Stimulated activated CD4-positive, alpha-beta T cell treated with anti-CD3 and anti-CD28 coated beads, Interleukin-12 subunit alpha, Interleukin-12 subunit beta, amount 100 ng/mL, for 4 hours (primary cell): ENCODE data around the gene FOXS1.
"Not testable (repeated sequence)": the region's sequence is repeated elsewhere in the genome, so short reads cannot be mapped to it uniquely, and the experiment has no call there.

ENCODE experiments used
- DNase-seq: peaks from one replicate; pipeline ENCODE4 v3.0.0-alpha.2; 2020

FOXS1 gene

GRCh38 chr20:31820228-31820627 is 25.2 kb downstream of the FOXS1 start:
- no peak for DNase-seq

GRCh38 chr20:31819083-31819784 is 26.2 kb downstream of the FOXS1 start, which contains the start of gene MYLK2:
Gene MYLK2, plus strand, starts transcription at chr20:31819356. Its CDS starts 225 bp downstream, at chr20:31819581.
- DNase-seq = no peak

- DNase-seq = no peak
These were observed 27.0 kb downstream of the FOXS1 start for GRCh38 chr20:31818376-31818908.

GRCh38 chr20:31817461-31817860 is 27.9 kb downstream of the FOXS1 start:
- DNase-seq = no peak

- DNase-seq = no peak
These were observed 29.2 kb downstream of the FOXS1 start for GRCh38 chr20:31816221-31816620.

GRCh38 chr20:31815408-31816188 is 29.8 kb downstream of the FOXS1 start:
- no peak for DNase-seq

- not testable (repeated sequence) for DNase-seq
These were observed 31.3 kb downstream of the FOXS1 start for GRCh38 chr20:31814142-31814541.

- no peak for DNase-seq
These were observed 31.8 kb downstream of the FOXS1 start for GRCh38 chr20:31813611-31814010.

- no peak for DNase-seq
These were observed 33.3 kb downstream of the FOXS1 start for GRCh38 chr20:31811796-31812728.

GRCh38 chr20:31811198-31811597 is 34.2 kb downstream of the FOXS1 start:
- DNase-seq = no peak

GRCh38 chr20:31809661-31810060 is 35.7 kb downstream of the FOXS1 start:
- no peak for DNase-seq

- DNase-seq = no peak
These were observed 36.9 kb downstream of the FOXS1 start for GRCh38 chr20:31808481-31808880.

- no peak for DNase-seq
These were observed 38.6 kb downstream of the FOXS1 start for GRCh38 chr20:31806564-31807355.

GRCh38 chr20:31803552-31804291 is 41.7 kb downstream of the FOXS1 start:
- no peak for DNase-seq

- no peak for DNase-seq
These were observed 43.9 kb downstream of the FOXS1 start for GRCh38 chr20:31801508-31801907.

- DNase-seq = no peak
These were observed 48.0 kb downstream of the FOXS1 start for GRCh38 chr20:31797364-31797763.
